ENCODE results near the gene COL19A1. TPM values are rescaled to one million over a fixed set of nuclear protein-coding genes. Genes with fewer than 3 reads are reported as not detected.

Gene COL19A1
- total and polyA plus RNA-seq, 9 donors = 0.20 to 0.23 TPM; not detected in 7

DNA sequence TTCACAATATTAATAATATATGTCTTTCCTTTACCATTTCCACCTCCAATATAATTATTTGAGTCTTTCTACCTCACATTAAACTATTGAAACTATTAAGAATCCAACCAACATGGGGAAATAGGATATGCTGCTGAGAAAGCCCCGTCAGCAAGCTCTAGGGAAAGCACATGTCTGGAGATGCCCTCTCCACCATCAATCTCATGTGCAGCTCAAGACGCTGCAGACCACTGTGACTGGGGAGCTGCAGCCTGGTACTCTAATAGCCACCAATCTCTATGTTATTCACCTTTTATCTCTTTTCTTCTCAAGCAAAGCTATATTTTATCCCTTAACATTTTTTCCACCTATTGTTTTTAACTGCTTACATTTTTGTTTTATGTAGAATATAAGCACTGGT, 386.2 kb downstream of the COL19A1 start:
- DNase-seq = no peak
- 76 to 88% (median 80%) methylated on average over 2 of the region's 2 CpGs for WGBS, 3 donors
- Histone ChIP-seq H3K27me3 (no peaks in the 10 kb centered on the region), H3K36me3 (no peaks in the 10 kb centered on the region), H3K4me3 (no peak overlapping the region), H3K4me1 (ENCODE audit: insufficient read depth) (no peaks in the 10 kb centered on the region), H3K27ac (no peak overlapping the region), H3K9me3 (no peaks in the 10 kb centered on the region)
- intact Hi-C loops (cut with DNase I) = no loop called here
- TF ChIP-seq EP300 (IDR thresholded peaks at IDR 0.05) (no peak), POLR2A (IDR thresholded peaks at IDR 0.05) (no peak)
- TF ChIP-seq, protein P1, sequence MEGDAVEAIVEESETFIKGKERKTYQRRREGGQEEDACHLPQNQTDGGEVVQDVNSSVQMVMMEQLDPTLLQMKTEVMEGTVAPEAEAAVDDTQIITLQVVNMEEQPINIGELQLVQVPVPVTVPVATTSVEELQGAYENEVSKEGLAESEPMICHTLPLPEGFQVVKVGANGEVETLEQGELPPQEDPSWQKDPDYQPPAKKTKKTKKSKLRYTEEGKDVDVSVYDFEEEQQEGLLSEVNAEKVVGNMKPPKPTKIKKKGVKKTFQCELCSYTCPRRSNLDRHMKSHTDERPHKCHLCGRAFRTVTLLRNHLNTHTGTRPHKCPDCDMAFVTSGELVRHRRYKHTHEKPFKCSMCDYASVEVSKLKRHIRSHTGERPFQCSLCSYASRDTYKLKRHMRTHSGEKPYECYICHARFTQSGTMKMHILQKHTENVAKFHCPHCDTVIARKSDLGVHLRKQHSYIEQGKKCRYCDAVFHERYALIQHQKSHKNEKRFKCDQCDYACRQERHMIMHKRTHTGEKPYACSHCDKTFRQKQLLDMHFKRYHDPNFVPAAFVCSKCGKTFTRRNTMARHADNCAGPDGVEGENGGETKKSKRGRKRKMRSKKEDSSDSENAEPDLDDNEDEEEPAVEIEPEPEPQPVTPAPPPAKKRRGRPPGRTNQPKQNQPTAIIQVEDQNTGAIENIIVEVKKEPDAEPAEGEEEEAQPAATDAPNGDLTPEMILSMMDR (IDR thresholded peaks at IDR 0.05) = no peak

DNA sequence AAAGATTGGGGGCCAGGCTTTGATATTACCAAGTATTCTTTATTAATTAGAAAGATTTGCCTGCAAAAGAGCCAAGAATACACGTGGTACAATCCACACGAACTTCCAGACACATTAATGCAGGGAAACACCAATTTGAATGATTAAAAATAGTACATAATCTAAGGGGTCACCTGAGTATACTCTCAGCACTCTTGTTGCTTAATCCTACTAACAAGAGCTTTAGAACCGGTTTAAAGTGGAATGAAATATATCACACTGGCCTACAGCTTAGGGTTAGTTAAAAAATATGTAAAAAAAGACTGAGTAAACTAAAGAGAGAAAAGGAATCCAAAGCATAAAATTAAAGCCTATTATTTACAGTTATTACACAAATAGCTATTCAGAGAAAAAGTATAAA, 387.6 kb downstream of the COL19A1 start:
- H3K4me1 ChIP-seq (ENCODE audit: insufficient read depth) = no peaks in the 10 kb centered on the region
- H3K27ac ChIP-seq = no peak overlapping the region
- H3K9me3 ChIP-seq = no peaks in the 10 kb centered on the region
- DNase-seq = no peak
- no peaks in the 10 kb centered on the region for H3K27me3 ChIP-seq
- no peak overlapping the region for H3K4me3 ChIP-seq
- 37 to 51% (median 42%) methylated on average over 3 of the region's 3 CpGs for WGBS, 3 donors
- intact Hi-C loops (cut with DNase I) = no loop called here
- TF ChIP-seq POLR2A (IDR thresholded peaks at IDR 0.05) (no peak), EP300 (IDR thresholded peaks at IDR 0.05) (no peak)
- TF ChIP-seq, protein P1 (IDR thresholded peaks at IDR 0.05) = no peak
- no peaks in the 10 kb centered on the region for H3K36me3 ChIP-seq

- intact Hi-C loops (cut with DNase I) = no loop called here
- Histone ChIP-seq H3K4me1 (ENCODE audit: insufficient read depth) (no peaks in the 10 kb centered on the region), H3K9me3 (no peaks in the 10 kb centered on the region), H3K27ac (no peak overlapping the region), H3K36me3 (no peaks in the 10 kb centered on the region), H3K4me3 (no peak overlapping the region), H3K27me3 (no peaks in the 10 kb centered on the region)
- no peak for TF ChIP-seq POLR2A (IDR thresholded peaks at IDR 0.05)
- TF ChIP-seq, protein P1 (IDR thresholded peaks at IDR 0.05) = no peak
- TF ChIP-seq EP300 (IDR thresholded peaks at IDR 0.05) = no peak
- DNase-seq = no peak
- WGBS, 3 donors = 87 to 89% (median 88%) methylated on average over 2 of the region's 2 CpGs
Measured at GRCh38 chr6:70254784-70255183, 388.4 kb downstream of the COL19A1 start.

GRCh38 chr6:70257768-70258273, 391.5 kb downstream of the COL19A1 start:
- no peaks in the 10 kb centered on the region for H3K4me1 ChIP-seq (ENCODE audit: insufficient read depth)
- intact Hi-C loops (cut with DNase I) = no loop called here
- no peak for TF ChIP-seq EP300 (IDR thresholded peaks at IDR 0.05)
- TF ChIP-seq, protein P1 (IDR thresholded peaks at IDR 0.05) = no peak
- no peaks in the 10 kb centered on the region for H3K36me3 ChIP-seq
- no peak overlapping the region for H3K27ac ChIP-seq
- H3K9me3 ChIP-seq = no peaks in the 10 kb centered on the region
- H3K4me3 ChIP-seq = no peak overlapping the region
- no peak for DNase-seq
- WGBS, 3 donors = 89 to 98% (median 91%) methylated on average over 2 of the region's 2 CpGs
- H3K27me3 ChIP-seq = no peaks in the 10 kb centered on the region

Data from ovary (tissue), 9 donors.